GM23338 (cell line): ENCODE measurements around the gene PPIP5K2.

ENCODE experiments used
- CTCF ChIP-seq, 2 experiments: fragments of 200-600 bp in 1 of 2; sonication (generic) in 1 of 2; conservative IDR thresholded peaks; 2 replicates each; pipeline versions ENCODE4 v1.5.1 to v1.6.1; 2016 to 2017; ENCODE audit warnings: antibody characterized with exemption in 2 of 2, low read depth in 2 of 2, mild to moderate bottlenecking in 2 of 2, moderate library complexity in 1 of 2
- EZH2 ChIP-seq: fragments of 200-600 bp; sonication (generic); IDR thresholded peaks from one replicate; pipeline ENCODE4 v1.8.0; 2017; ENCODE audit warnings: antibody characterized with exemption, mild to moderate bottlenecking, low read depth; ENCODE audit not compliant: unreplicated experiment

- TF ChIP-seq CTCF (conservative IDR thresholded peaks at IDR 0.05; ENCODE audit: low read depth in 2 of 2) (no peak), EZH2 (no peak)
These were observed 115.8 kb downstream of the PPIP5K2 start for GRCh38 chr5:103235891-103236290.
